HuH-7 (cell line): ENCODE data around the gene RELCH.
A peak's percentile ranks its signal among the peaks of the same experiment; 100 is the strongest.

Source experiments
- DNase-seq: peaks from one replicate; pipeline ENCODE4 v3.0.0; 2011; ENCODE audit warnings: low spot score

The RELCH gene

DNA sequence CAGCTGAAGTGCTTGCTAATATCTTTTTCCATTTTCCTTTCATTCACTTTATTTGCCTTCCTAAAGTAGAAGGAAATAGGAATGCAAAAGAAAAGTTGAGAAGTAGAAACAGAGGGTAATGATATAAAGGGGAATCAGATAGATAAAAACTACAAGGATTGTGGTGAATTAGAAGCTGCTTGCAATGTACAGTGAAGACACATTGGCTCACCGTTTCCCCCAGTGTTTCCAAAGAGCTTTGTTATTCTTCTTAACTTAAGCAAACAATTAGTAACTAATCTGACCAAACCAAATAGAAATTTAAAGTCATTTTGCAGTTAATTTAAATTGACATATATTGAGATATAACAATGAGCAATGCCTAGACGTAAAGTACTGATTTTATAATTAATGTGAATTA, 63.4 kb downstream of the RELCH start:
- no peak for DNase-seq

DNA sequence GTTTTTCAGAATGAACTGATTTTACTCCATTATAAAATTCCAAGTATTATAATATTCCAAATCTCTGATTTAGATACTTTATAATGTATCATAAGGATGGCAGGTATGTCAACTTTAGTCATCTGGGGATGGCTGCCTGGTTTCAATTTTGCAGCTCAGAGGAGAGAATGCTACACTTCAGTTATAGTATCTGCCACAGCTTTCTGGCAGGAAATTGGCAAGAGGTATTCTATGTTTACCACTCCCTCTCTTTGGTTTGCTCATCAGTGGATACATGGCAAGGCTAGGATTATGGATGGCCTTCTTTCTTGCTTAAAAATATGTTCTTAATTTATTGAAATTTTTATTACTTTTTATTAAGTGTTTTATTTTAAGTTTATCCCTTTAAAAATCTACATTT, 71.0 kb downstream of the RELCH start:
- DNase-seq = no peak

DNA sequence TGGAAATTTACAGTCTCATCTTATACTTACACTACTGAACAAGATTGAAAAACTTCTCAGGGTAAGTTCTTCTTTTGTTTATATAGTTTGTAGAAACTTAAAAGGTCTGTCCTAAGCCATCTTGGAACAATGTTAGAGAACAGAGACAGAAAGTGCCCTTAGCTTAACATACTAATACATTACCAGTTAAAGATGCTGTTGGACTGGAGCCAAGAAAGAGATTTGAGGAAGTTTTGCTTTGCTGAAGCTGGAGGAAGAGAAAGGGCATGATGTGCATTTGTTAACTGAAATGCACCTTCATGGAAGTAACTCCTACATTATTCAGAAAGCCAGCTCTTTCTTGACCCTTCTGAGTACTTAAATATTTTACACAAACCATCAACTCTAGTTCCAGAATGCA, 71.6 kb downstream of the RELCH start:
- no peak for DNase-seq

- peak; percentile 4 for DNase-seq
Measured at GRCh38 chr18:62262061-62262460, 75.0 kb downstream of the RELCH start.

- DNase-seq = no peak
Measured at GRCh38 chr18:62264984-62265383, 77.9 kb downstream of the RELCH start.

DNA sequence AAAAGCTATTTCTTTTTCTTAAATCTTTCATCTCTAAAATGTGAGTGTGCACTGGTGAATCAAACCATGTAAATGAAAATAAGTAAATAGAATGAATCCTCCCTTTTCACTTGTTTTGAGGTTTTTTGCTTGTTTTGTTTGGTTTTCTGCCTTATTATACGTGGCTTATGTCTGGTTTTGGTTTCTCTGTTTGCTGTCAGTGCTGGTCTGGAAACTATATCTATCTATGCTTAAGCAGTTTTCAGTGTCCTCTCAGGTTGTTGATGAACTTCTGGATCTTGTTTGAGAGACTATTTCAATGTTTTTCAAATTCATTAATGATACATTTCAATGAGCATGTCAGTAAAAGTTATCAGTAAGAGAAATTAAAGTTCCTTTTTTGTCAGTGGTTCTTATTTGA, 90.0 kb downstream of the RELCH start:
- no peak for DNase-seq

DNA sequence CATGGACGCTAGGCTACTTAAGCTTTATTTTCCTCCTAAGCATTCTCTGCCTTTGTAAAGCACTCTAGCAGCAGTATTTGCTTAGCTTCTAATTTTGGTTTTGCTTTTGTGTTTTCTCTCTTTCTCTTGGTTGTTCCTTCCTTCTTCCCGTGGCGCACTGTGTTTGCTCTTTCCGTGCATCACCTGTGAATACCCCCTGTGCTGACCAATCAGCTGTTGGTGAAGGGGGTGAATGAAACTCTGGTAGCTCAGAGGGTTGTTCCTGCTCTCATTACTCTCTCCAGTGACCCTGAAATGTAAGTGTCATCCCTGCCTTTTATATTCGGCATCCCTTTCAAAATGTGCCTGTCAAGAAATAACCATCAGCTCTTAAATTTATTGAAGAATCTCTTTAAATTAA, 92.5 kb downstream of the RELCH start:
- no peak for DNase-seq

- DNase-seq = no peak
Measured at GRCh38 chr18:62280058-62280457, 93.0 kb downstream of the RELCH start.

- no peak for DNase-seq
Measured at GRCh38 chr18:62280786-62281185, 93.7 kb downstream of the RELCH start.

- DNase-seq = no peak
Measured at GRCh38 chr18:62281684-62282083, 94.6 kb downstream of the RELCH start.

- no peak for DNase-seq
Measured at GRCh38 chr18:62282188-62282629, 95.2 kb downstream of the RELCH start.

- DNase-seq = no peak
Measured at GRCh38 chr18:62284637-62285036, 97.6 kb downstream of the RELCH start.

- DNase-seq = no peak
Measured at GRCh38 chr18:62285281-62285680, 98.2 kb downstream of the RELCH start.

DNA sequence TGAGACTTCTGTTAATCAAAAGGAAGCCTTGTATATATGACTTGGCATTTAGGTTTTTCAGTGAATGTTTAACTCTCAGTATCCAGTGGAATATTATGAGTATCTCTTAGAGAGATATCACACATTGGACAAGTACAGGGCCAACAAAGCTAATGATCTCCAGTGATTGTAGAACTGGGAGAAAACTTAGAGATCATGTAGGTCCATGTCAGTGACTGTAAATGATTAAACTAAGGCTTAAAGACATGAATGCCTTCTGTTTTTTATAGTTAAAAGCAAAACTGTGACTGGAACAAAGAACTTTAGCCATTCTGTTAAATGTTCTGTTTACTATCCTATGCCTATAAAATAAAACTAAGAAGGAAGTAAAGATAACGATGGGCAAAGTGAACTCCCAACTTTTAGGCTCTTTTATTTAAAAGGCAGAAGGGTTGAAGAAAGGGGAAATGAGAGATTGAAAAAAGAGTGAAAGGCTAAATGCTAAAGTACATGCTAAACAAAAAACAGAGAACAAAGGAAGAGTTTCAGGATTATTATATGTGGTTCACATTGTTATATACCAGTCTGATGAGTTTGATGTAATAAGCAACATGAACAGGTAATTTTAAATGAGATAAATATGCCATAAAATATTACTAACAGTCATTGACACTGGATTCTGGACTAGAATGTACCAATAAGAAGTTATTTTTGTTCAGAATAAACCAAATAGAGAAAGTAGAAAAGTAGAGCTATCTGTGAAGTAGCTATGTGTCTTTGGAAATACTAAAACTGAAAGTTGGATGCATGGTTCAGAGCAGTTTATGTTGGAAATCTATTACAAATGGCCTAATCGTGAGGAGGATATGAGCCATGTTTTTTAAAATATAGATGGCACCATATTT, 101.0 kb downstream of the RELCH start:
- DNase-seq = peak; percentile 2

DNA sequence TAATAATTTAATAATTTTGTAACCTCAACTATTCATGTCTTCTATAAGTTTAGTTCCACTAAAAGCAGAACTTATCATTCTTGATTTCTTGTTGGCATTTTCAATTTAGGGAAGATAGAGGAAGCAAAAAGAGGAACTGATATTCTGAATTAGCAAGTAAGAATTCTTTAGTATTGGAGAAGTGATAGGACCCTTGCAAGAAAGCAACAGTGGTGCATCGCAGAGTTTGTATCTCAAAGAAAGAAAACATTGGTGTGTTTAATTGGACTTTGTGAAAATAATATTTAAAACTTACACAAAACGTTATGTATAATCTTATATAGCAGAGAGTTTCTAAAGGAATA, 101.6 kb downstream of the RELCH start:
- no peak for DNase-seq

DNA sequence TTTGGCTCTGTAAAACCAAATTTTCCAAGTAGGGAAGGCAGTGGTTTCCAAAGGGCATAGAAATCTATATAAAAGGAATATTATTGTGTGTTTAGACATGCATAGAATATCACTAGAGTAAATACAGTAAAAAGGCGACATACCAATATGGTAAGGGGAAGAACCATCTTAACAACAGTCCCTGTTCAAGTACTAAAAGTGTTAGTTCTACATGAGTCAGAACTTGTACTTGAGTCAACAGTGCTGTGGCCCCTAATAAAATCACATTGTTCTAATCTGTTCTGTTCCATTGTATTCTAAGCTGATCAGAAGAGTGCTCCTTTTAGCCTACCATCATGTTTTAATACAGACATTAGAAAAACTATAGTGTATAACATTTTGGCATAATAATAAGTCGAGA, 102.0 kb downstream of the RELCH start:
- no peak for DNase-seq

DNA sequence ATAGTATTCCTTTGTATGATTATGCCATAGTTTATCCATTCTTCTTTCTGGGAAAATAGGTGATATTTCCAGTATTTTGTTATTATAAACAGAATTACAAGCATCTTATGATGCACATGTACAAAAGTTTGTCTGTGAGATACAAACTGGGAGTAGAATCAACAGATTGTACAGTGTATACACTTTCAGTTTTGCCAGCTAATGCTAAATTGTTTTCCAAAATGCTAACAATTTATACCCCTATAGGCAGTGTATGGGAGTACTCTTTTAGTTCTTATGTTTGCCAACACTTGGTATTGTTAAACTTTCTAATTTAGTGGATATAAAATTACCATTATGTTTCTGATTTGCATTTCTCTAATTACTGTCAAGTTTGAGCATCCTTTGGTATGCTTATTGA, 107.0 kb downstream of the RELCH start:
- no peak for DNase-seq

DNA sequence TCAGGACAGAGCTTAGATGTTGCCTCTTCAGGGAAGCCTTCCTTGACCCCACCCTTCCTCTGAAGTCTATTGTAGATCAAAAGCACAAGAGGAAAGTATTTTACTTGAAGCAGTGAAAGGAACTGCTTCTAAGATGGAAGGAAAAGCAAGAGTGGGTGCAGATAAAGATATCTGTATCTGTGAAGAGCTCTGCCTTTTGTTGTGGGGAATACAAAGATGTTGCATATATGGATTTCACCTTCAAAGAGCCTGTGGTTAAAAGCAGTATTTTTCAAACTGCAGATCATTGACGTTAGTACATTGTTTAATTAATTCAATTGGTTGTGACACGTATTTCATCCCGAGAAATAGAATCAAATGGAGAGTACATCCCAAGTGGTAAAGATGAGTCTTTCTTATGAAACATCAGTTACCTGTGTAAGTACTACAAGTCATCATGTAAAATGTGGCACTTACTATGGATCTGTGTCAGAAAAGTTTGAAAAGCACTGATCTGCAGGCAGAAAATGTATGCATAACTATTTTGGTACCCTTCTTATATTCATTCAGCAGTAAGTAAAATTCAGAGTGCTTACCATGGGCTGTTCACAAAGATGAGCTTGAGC, 113.4 kb downstream of the RELCH start:
- DNase-seq = no peak

- no peak for DNase-seq
Measured at GRCh38 chr18:62301322-62301721, 114.3 kb downstream of the RELCH start.

DNA sequence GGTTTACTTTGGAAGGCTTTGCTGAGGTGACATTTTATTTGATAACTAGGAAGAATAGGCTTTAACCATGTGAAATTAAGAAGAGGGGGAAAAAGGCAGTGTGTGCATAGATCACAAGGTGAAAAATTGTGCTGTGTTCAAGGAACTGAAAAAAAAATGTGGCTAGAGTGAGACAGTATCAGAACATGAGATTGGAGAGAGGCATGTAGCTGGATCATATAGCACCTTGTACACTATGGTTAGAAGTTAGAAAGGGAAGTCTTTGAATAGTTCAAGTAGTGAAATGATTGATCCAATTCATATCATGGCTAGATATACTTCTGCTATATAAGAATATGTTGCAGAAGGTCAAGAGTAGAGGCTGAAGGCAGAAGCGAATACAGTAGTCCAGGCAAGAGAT, 125.8 kb downstream of the RELCH start:
- no peak for DNase-seq

DNA sequence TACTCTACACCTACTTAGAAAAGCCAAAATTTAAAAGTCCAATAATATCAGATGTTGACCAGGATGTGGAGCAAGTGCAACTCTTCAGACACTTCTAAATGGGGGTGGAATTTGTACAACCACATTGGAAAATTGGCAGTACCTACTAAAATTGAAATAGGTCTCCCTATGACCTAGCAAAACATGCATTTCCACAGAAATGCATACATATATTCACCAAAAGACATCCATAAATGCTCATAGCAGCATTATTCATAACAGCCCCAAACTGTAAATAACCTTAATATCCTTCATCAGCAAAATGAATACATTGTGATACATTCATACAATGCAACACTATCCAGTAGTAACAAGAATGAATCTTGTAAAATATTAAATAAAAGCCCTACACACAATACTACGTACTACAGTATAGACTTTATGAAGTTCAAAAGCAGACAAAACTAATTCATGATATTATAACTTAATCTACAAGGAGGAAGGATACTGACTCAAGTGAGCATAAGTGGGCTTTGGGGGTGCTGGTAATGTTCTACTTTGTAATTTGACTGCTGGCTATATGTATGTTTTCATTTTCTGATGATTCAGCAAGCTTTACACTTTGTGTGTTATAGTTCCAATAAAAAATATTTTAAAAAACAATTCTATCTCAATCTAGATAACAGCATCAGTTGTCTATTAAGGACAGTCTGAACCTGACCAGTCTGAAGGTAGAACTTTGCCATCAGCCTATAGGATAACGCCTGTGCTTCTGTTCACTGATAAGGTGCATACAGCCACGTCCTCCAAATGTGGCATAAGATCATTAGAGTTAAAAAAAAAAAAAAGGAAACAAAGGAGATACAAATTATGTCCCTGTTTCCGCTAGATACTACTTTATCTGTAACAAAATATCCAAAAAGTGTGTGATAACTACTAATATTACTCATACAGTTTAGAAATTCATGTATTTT, 131.4 kb downstream of the RELCH start:
- no peak for DNase-seq

DNA sequence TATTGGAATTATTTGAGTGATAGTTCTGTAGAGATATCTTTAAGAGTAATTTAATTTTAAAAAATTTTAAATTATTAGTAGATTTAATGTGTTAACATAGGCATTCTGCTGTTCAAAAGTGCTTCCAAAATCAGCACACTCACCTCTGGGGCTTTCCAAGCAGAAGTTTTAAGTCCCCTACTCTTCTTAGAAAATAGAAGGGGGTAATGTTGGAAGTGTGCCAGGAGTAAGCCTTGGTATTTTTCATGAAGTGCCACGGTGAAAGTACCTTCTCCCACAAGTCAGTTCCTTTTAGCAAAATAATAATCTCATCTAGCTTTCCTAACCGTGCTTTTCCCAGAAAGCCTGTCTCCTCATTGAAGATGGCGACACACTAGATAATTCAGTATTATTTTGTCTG, 134.1 kb downstream of the RELCH start:
- no peak for DNase-seq
